ENCODE data around the gene RNF227.

RNF227 gene

GRCh38 chr17:7930841-7931631, 14.9 kb upstream of the RNF227 start:
- in situ Hi-C loops (cut with MboI; ENCODE audit: low sequenced_read_pairs), result no loop called here

- in situ Hi-C loops (cut with MboI; ENCODE audit: low sequenced_read_pairs), result no loop called here
Measured at GRCh38 chr17:7929158-7930023, 13.3 kb upstream of the RNF227 start, which contains the start of gene KCNAB3. Gene KCNAB3, minus strand, starts transcription at chr17:7929856. Its CDS starts 421 bp downstream, at chr17:7929435.

- in situ Hi-C loops (cut with MboI; ENCODE audit: low sequenced_read_pairs), result no loop called here
Measured at GRCh38 chr17:7927596-7927995, 11.5 kb upstream of the RNF227 start.

- in situ Hi-C loops (cut with MboI; ENCODE audit: low sequenced_read_pairs), result no loop called here
Measured at GRCh38 chr17:7922845-7923628, 6.9 kb upstream of the RNF227 start.

- in situ Hi-C loops (cut with MboI; ENCODE audit: low sequenced_read_pairs), result no loop called here
Measured at GRCh38 chr17:7922269-7922844, 6.3 kb upstream of the RNF227 start.

GRCh38 chr17:7916808-7917207, 719 bp upstream of the RNF227 start:
- in situ Hi-C loops (cut with MboI; ENCODE audit: low sequenced_read_pairs), result loop anchor here (10.0 kb wide), 1 partner anchor 78 kb away; no protein-coding TSS in a partner anchor

- in situ Hi-C loops (cut with MboI; ENCODE audit: low sequenced_read_pairs), result loop anchor here (10.0 kb wide), 1 partner anchor 78 kb away; no protein-coding TSS in a partner anchor
Measured at GRCh38 chr17:7916385-7916682, 245 bp upstream of the RNF227 start.

GRCh38 chr17:7915179-7915610, 894 bp downstream of the RNF227 start:
- in situ Hi-C loops (cut with MboI; ENCODE audit: low sequenced_read_pairs), result loop anchor here (10.0 kb wide), 1 partner anchor 80 kb away; no protein-coding TSS in a partner anchor

- in situ Hi-C loops (cut with MboI; ENCODE audit: low sequenced_read_pairs), result loop anchor here (10.0 kb wide), 1 partner anchor 82 kb away; no protein-coding TSS in a partner anchor
Measured at GRCh38 chr17:7912927-7913524, 3.1 kb downstream of the RNF227 start.

GRCh38 chr17:7911116-7911515, 5.0 kb downstream of the RNF227 start:
- in situ Hi-C loops (cut with MboI; ENCODE audit: low sequenced_read_pairs), result loop anchor here (10.0 kb wide), 1 partner anchor 84 kb away; no protein-coding TSS in a partner anchor

- in situ Hi-C loops (cut with MboI; ENCODE audit: low sequenced_read_pairs), result loop anchor here (10.0 kb wide), 1 partner anchor 84 kb away; no protein-coding TSS in a partner anchor
Measured at GRCh38 chr17:7910711-7911110, 5.4 kb downstream of the RNF227 start.

GRCh38 chr17:7910281-7910680, 5.8 kb downstream of the RNF227 start:
- in situ Hi-C loops (cut with MboI; ENCODE audit: low sequenced_read_pairs), result loop anchor here (10.0 kb wide), 1 partner anchor 85 kb away; no protein-coding TSS in a partner anchor

- in situ Hi-C loops (cut with MboI; ENCODE audit: low sequenced_read_pairs), result no loop called here
Measured at GRCh38 chr17:7909089-7909488, 7.0 kb downstream of the RNF227 start.

- in situ Hi-C loops (cut with MboI; ENCODE audit: low sequenced_read_pairs), result no loop called here
Measured at GRCh38 chr17:7903154-7904103, 12.7 kb downstream of the RNF227 start.

- in situ Hi-C loops (cut with MboI; ENCODE audit: low sequenced_read_pairs), result no loop called here
Measured at GRCh38 chr17:7897773-7898172, 18.3 kb downstream of the RNF227 start.

GRCh38 chr17:7897090-7897489, 19.0 kb downstream of the RNF227 start:
- in situ Hi-C loops (cut with MboI; ENCODE audit: low sequenced_read_pairs), result no loop called here

GRCh38 chr17:7894866-7895265, 21.2 kb downstream of the RNF227 start:
- in situ Hi-C loops (cut with MboI; ENCODE audit: low sequenced_read_pairs), result no loop called here

GRCh38 chr17:7894226-7894625, 21.9 kb downstream of the RNF227 start:
- in situ Hi-C loops (cut with MboI; ENCODE audit: low sequenced_read_pairs), result no loop called here
